ENCODE data around the gene SIX4. TPM values are rescaled to one million over a fixed set of nuclear protein-coding genes. Genes with fewer than 3 reads are reported as not detected.

The SIX4 gene
- total and polyA plus RNA-seq, 2 donors (not counting 1 experiment from before 2014, with no cell fraction given), result 9.1 to 18.3 TPM

DNA sequence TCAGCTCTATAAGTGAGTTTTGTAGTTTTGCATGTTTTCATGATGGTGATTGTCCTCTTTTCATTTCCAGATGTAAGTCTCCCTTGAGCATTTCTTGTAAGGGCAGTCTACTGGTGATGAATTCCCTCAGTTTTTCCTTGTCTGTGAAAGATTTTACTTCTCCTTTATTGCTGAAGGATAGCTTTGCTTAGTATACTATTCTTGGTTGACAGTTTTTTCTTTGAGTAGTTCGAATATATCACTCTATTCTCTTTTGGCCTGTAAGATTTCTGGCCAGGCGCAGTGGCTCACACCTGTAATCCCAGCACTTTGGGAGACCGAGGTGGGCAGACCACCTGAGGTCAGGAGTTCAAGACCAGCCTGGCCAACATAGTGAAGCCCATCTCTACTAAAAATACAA is 23.6 kb downstream of the SIX4 start:
- no peaks in the 10 kb centered on the region for H3K4me1 ChIP-seq (ENCODE audit: control insufficient read depth, extremely low read depth, insufficient read depth, low read length)
- no peak overlapping the region for H2AFZ ChIP-seq (ENCODE audit: low read length)
- no peak overlapping the region for H3K27ac ChIP-seq (ENCODE audit: insufficient read depth, low read length)
- no peak overlapping the region for H3K4me2 ChIP-seq (ENCODE audit: extremely low read depth, insufficient read depth, low read length)
- no peaks in the 10 kb centered on the region for H3K79me2 ChIP-seq (ENCODE audit: control insufficient read depth, insufficient read depth, low read length)
- H3K36me3 ChIP-seq (ENCODE audit: control insufficient read depth, insufficient read depth, low read length), result no peaks in the 10 kb centered on the region
- H3K27me3 ChIP-seq (ENCODE audit: control insufficient read depth, insufficient read depth, low read length), result no peaks in the 10 kb centered on the region
- H3K9me3 ChIP-seq (ENCODE audit: control insufficient read depth, insufficient read depth, low read depth, low read length), result no peaks in the 10 kb centered on the region
- no peak overlapping the region for H3K4me3 ChIP-seq (replicated peaks in 1 of 4; ENCODE audit: control extremely low read depth in 1 of 4, insufficient read depth in 1 of 4, low read depth in 3 of 4, low read length in 4 of 4)
- no peaks in the 10 kb centered on the region for H4K20me1 ChIP-seq (ENCODE audit: control insufficient read depth, extremely low read depth, insufficient read depth, low read length)
- DNase-seq (ENCODE audit: low read depth in 2 of 2), result no peak
- TF ChIP-seq EZH2 (IDR thresholded peaks at IDR 0.05; ENCODE audit: low read length, missing control alignments), result no peak
- TF ChIP-seq, protein P1, sequence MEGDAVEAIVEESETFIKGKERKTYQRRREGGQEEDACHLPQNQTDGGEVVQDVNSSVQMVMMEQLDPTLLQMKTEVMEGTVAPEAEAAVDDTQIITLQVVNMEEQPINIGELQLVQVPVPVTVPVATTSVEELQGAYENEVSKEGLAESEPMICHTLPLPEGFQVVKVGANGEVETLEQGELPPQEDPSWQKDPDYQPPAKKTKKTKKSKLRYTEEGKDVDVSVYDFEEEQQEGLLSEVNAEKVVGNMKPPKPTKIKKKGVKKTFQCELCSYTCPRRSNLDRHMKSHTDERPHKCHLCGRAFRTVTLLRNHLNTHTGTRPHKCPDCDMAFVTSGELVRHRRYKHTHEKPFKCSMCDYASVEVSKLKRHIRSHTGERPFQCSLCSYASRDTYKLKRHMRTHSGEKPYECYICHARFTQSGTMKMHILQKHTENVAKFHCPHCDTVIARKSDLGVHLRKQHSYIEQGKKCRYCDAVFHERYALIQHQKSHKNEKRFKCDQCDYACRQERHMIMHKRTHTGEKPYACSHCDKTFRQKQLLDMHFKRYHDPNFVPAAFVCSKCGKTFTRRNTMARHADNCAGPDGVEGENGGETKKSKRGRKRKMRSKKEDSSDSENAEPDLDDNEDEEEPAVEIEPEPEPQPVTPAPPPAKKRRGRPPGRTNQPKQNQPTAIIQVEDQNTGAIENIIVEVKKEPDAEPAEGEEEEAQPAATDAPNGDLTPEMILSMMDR (conservative IDR thresholded peaks at IDR 0.05 in 1 of 2, IDR thresholded peaks at IDR 0.05 in 1 of 2; ENCODE audit: low read depth in 1 of 2, low read length in 2 of 2), result no peak
- no peak overlapping the region for H3K9ac ChIP-seq (ENCODE audit: insufficient read depth, low read length)

- no peak overlapping the region for H3K4me3 ChIP-seq (replicated peaks in 1 of 4; ENCODE audit: control extremely low read depth in 1 of 4, insufficient read depth in 1 of 4, low read depth in 3 of 4, low read length in 4 of 4)
- no peaks in the 10 kb centered on the region for H3K27me3 ChIP-seq (ENCODE audit: control insufficient read depth, insufficient read depth, low read length)
- no peaks in the 10 kb centered on the region for H4K20me1 ChIP-seq (ENCODE audit: control insufficient read depth, extremely low read depth, insufficient read depth, low read length)
- H2AFZ ChIP-seq (ENCODE audit: low read length), result no peak overlapping the region
- no peaks in the 10 kb centered on the region for H3K36me3 ChIP-seq (ENCODE audit: control insufficient read depth, insufficient read depth, low read length)
- H3K4me1 ChIP-seq (ENCODE audit: control insufficient read depth, extremely low read depth, insufficient read depth, low read length), result no peaks in the 10 kb centered on the region
- no peak overlapping the region for H3K4me2 ChIP-seq (ENCODE audit: extremely low read depth, insufficient read depth, low read length)
- DNase-seq (ENCODE audit: low read depth in 2 of 2), result no peak
- H3K9me3 ChIP-seq (ENCODE audit: control insufficient read depth, insufficient read depth, low read depth, low read length), result no peaks in the 10 kb centered on the region
- H3K9ac ChIP-seq (ENCODE audit: insufficient read depth, low read length), result no peak overlapping the region
- no peaks in the 10 kb centered on the region for H3K79me2 ChIP-seq (ENCODE audit: control insufficient read depth, insufficient read depth, low read length)
- TF ChIP-seq EZH2 (IDR thresholded peaks at IDR 0.05; ENCODE audit: low read length, missing control alignments), result no peak
- TF ChIP-seq, protein P1 (conservative IDR thresholded peaks at IDR 0.05 in 1 of 2, IDR thresholded peaks at IDR 0.05 in 1 of 2; ENCODE audit: low read depth in 1 of 2, low read length in 2 of 2), result no peak
- H3K27ac ChIP-seq (ENCODE audit: insufficient read depth, low read length), result no peak overlapping the region
Observed at GRCh38 chr14:60695327-60695726, 28.8 kb downstream of the SIX4 start.

DNA sequence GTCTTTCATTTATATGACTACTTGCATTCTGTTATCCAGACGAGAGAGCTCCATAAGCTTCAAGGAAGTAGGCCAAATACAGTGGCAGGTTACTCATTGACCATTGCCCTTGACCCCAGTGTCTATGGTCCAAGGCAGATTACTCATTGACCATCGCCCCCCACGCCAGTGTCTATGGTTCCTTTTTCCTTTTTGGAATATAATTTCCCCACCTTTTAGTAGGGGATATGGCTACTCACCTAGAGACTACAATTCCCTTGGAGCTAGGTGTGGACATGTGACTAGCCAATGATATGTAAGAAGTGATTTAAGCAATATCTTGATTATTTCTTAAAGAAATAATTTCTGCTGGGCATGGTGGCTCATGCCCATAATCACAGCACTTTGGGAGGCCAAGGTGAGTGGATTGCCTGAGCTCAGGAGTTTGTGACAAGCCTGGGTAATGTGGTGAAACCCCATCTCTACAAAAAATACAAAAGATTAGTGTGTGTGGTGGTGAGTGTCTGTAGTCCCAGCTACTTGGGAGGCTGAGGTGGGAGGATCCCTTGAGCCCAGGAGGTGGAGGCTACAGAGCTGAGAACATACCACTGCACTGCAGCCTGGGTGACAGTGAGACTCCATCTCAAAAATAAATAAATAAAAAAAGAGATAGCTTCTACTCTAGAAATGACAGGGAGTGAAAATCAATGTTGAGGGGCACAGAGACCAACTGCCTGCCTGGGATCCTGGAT is 32.6 kb downstream of the SIX4 start:
- H3K27me3 ChIP-seq (ENCODE audit: control insufficient read depth, insufficient read depth, low read length), result no peaks in the 10 kb centered on the region
- TF ChIP-seq EZH2 (IDR thresholded peaks at IDR 0.05; ENCODE audit: low read length, missing control alignments), result no peak
- TF ChIP-seq, protein P1 (conservative IDR thresholded peaks at IDR 0.05 in 1 of 2, IDR thresholded peaks at IDR 0.05 in 1 of 2; ENCODE audit: low read depth in 1 of 2, low read length in 2 of 2), result no peak
- no peak for DNase-seq (ENCODE audit: low read depth in 2 of 2)
- no peak overlapping the region for H3K4me3 ChIP-seq (replicated peaks in 1 of 4; ENCODE audit: control extremely low read depth in 1 of 4, insufficient read depth in 1 of 4, low read depth in 3 of 4, low read length in 4 of 4)
- H3K36me3 ChIP-seq (ENCODE audit: control insufficient read depth, insufficient read depth, low read length), result no peaks in the 10 kb centered on the region
- no peak overlapping the region for H2AFZ ChIP-seq (ENCODE audit: low read length)
- no peak overlapping the region for H3K9ac ChIP-seq (ENCODE audit: insufficient read depth, low read length)
- H3K4me2 ChIP-seq (ENCODE audit: extremely low read depth, insufficient read depth, low read length), result no peak overlapping the region
- no peaks in the 10 kb centered on the region for H3K4me1 ChIP-seq (ENCODE audit: control insufficient read depth, extremely low read depth, insufficient read depth, low read length)
- H3K79me2 ChIP-seq (ENCODE audit: control insufficient read depth, insufficient read depth, low read length), result no peaks in the 10 kb centered on the region
- H3K27ac ChIP-seq (ENCODE audit: insufficient read depth, low read length), result no peak overlapping the region
- no peaks in the 10 kb centered on the region for H4K20me1 ChIP-seq (ENCODE audit: control insufficient read depth, extremely low read depth, insufficient read depth, low read length)
- H3K9me3 ChIP-seq (ENCODE audit: control insufficient read depth, insufficient read depth, low read depth, low read length), result no peaks in the 10 kb centered on the region
